PC-3 (cell line): Measurements from ENCODE around the gene FGGY. TPM values are rescaled to one million over a fixed set of nuclear protein-coding genes. Genes with fewer than 3 reads are reported as not detected.
"Not testable (repeated sequence)": the region's sequence is repeated elsewhere in the genome, so short reads cannot be mapped to it uniquely, and the experiment has no call there.

Experiments used
- ATAC-seq: fragments of 200-7000 bp; cut with Tn5 transposase; 2 replicates; pipeline ENCODE4 v1.9.1; 2020; ENCODE audit warnings: mild to moderate bottlenecking, moderate library complexity
- BruUV-seq: library from RNA; stranded (reverse); fragments of 400-500 nt; replicated peaks from 2 replicates; lab custom pipeline; 2021; lab: Mats Ljungman, UMichigan
- CTCF ChIA-PET: fragments of 300-600 bp; sonication (Branson Sonifier 250); formaldehyde crosslinking; loops from one replicate; lab custom pipeline; 2022; ENCODE audit warnings: antibody characterized with exemption; lab: Charles Lee
- POLR2A ChIA-PET: fragments of 300-600 bp; sonication (Branson Sonifier 250); formaldehyde crosslinking; loops from one replicate; lab custom pipeline; 2022; ENCODE audit warnings: antibody characterized with exemption; ENCODE audit not compliant: unreplicated experiment; lab: Charles Lee
- DNase-seq: peaks from one replicate; pipeline ENCODE4 v3.0.0-alpha.2; 2015
- H2AFZ ChIP-seq: fragments of 300-600 bp; sonication (generic); 2 replicates; pipeline ENCODE4 v1.6.0; 2016; ENCODE audit warnings: antibody characterized with exemption, low read length
- H3F3A ChIP-seq: fragments of 300-600 bp; sonication (generic); one replicate; pipeline ENCODE4 v1.6.0; 2017; ENCODE audit warnings: antibody characterized with exemption, low read length, control low read depth, mild to moderate bottlenecking; ENCODE audit not compliant: unreplicated experiment
- H3K27ac ChIP-seq: fragments of 300-600 bp; sonication (generic); 2 replicates; pipeline ENCODE4 v1.5.1; 2016; ENCODE audit warnings: mild to moderate bottlenecking, low read length
- H3K27me3 ChIP-seq: fragments of 300-600 bp; sonication (generic); 2 replicates; pipeline ENCODE4 v1.6.1; 2016; ENCODE audit warnings: low read length, mixed read lengths
- H3K36me3 ChIP-seq: fragments of 300-600 bp; sonication (generic); 2 replicates; pipeline ENCODE4 v1.6.1; 2016; ENCODE audit warnings: low read depth, mixed run types, low read length, mixed read lengths
- H3K4me1 ChIP-seq: fragments of 300-600 bp; sonication (generic); 2 replicates; pipeline ENCODE4 v1.5.1; 2016; ENCODE audit warnings: low read length; ENCODE audit not compliant: insufficient read depth
- H3K4me2 ChIP-seq: fragments of 300-600 bp; sonication (generic); 2 replicates; pipeline ENCODE4 v1.6.0; 2016; ENCODE audit warnings: low read length
- H3K4me3 ChIP-seq: fragments of 300-600 bp; sonication (generic); 2 replicates; pipeline ENCODE4 v1.5.1; 2016; ENCODE audit warnings: mild to moderate bottlenecking, low read length, mixed read lengths
- H3K79me2 ChIP-seq: fragments of 300-600 bp; sonication (generic); 2 replicates; pipeline ENCODE4 v1.6.1; 2017; ENCODE audit warnings: low read length, mixed read lengths
- H3K9ac ChIP-seq: fragments of 300-600 bp; sonication (generic); 2 replicates; pipeline ENCODE4 v1.6.0; 2016; ENCODE audit warnings: mild to moderate bottlenecking, low read length
- H3K9me2 ChIP-seq: fragments of 300-600 bp; sonication (generic); replicated peaks from 2 replicates; pipeline ENCODE4 v1.6.1; 2016; ENCODE audit warnings: mixed run types, low read length, mixed read lengths
- H3K9me3 ChIP-seq: fragments of 300-600 bp; sonication (generic); 2 replicates; pipeline ENCODE4 v1.6.1; 2016; ENCODE audit warnings: low read length, mixed read lengths
- H4K20me1 ChIP-seq: fragments of 300-600 bp; sonication (generic); 2 replicates; pipeline ENCODE4 v1.6.1; 2016; ENCODE audit warnings: low read length, mixed read lengths
- CTCF ChIP-seq: fragments of 300-600 bp; sonication (generic); conservative IDR thresholded peaks from 2 replicates; pipeline ENCODE4 v1.5.1; 2017; ENCODE audit warnings: antibody characterized with exemption, low read depth, mild to moderate bottlenecking, low read length
- EZH2 ChIP-seq: fragments of 300-600 bp; sonication (generic); IDR thresholded peaks from one replicate; pipeline ENCODE4 v1.6.1; 2017; ENCODE audit warnings: antibody characterized with exemption, mild to moderate bottlenecking, low read length; ENCODE audit not compliant: unreplicated experiment
- EZH2phosphoT487 ChIP-seq: fragments of 300-600 bp; sonication (generic); IDR thresholded peaks from 2 replicates; pipeline ENCODE4 v1.6.1; 2018; ENCODE audit warnings: mild to moderate bottlenecking, antibody characterized with exemption, low read length, borderline replicate concordance
- intact Hi-C: fragments of 100-400 bp; cut with micrococcal nuclease; formaldehyde crosslinking; loops from 2 replicates; pipeline ENCODE4 v1.9.0; 2023
- total RNA-seq: library from RNA; depleted of rRNA; stranded (reverse); fragments of >200 nt; gene quantifications from 2 replicates; pipeline ENCODE4 v1.2.3, GENCODE V29; 2014

FGGY gene
- total RNA-seq, 1 experiment from 2014 or later, result 7.4 TPM

- Histone ChIP-seq H3F3A (no peaks in the 10 kb centered on the region), H3K36me3 (no peaks in the 10 kb centered on the region), H3K4me2 (no peak overlapping the region), H3K9ac (no peak overlapping the region), H3K9me3 (no peaks in the 10 kb centered on the region), H3K27ac (no peak overlapping the region), H2AFZ (no peak overlapping the region), H4K20me1 (no peaks in the 10 kb centered on the region), H3K79me2 (no peaks in the 10 kb centered on the region), H3K9me2 (no peaks in the 10 kb centered on the region), H3K4me1 (no peaks in the 10 kb centered on the region), H3K27me3 (no peaks in the 10 kb centered on the region), H3K4me3 (no peak overlapping the region)
- ChIA-PET POLR2A (no interaction called here), CTCF (no interaction called here)
- no peak for TF ChIP-seq EZH2phosphoT487
- no peak for TF ChIP-seq CTCF
- no peak for TF ChIP-seq EZH2
- DNase-seq, result no peak
- intact Hi-C loops, result no loop called here
- no TSS peak for BruUV-seq
- ATAC-seq, result no peak
Observed at GRCh38 chr1:59249396-59250137, 47.3 kb upstream of the FGGY start.

GRCh38 chr1:59251061-59251460 is 45.8 kb upstream of the FGGY start:
- H3K9ac ChIP-seq, H3K4me2 ChIP-seq, POLR2A ChIA-PET, H3K27ac ChIP-seq, H3K4me1 ChIP-seq, H3K79me2 ChIP-seq, H3K27me3 ChIP-seq, H2AFZ ChIP-seq, CTCF ChIA-PET, H3K9me2 ChIP-seq, H3K4me3 ChIP-seq, H3F3A ChIP-seq, DNase-seq, intact Hi-C loops, H4K20me1 ChIP-seq, H3K36me3 ChIP-seq, H3K9me3 ChIP-seq, ATAC-seq, BruUV-seq: not testable (repeated sequence)

- H3K9me2 ChIP-seq, CTCF ChIA-PET, ATAC-seq, H3K9ac ChIP-seq, H2AFZ ChIP-seq, DNase-seq, H3K27ac ChIP-seq, H3K36me3 ChIP-seq, intact Hi-C loops, H3K79me2 ChIP-seq, BruUV-seq, H3K4me3 ChIP-seq, POLR2A ChIA-PET, H3F3A ChIP-seq, H3K27me3 ChIP-seq, H3K4me1 ChIP-seq, H3K9me3 ChIP-seq, H4K20me1 ChIP-seq, H3K4me2 ChIP-seq: not testable (repeated sequence)
Observed at GRCh38 chr1:59256429-59256828, 40.5 kb upstream of the FGGY start.
